ENCODE results near the gene TMEM63B.

Gene TMEM63B

DNA sequence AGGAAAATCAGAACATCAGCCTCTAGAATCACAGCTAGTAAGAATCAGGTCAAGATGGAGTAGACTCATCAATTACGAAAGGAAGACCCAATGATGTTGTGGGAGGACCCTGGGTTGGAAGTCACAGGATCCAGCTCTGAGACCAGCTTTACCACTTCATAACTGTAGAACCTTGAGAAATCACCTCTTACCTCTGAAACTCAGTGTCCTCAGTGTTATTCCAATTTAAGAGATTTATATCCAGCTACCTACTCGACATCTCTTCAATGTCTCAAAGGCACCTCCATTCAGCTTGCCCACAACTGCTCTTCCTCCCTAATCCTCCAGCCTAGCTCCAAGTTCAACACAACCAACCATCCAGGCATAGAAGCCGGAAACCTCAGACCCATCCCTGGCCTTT, 16.4 kb upstream of the TMEM63B start:
- Histone ChIP-seq H3K27me3 (ENCODE audit: insufficient read depth, low read length) (no peaks in the 10 kb centered on the region), H3K4me3 (ENCODE audit: low read length) (no peak overlapping the region), H3K9ac (ENCODE audit: low read depth, low read length) (no peak overlapping the region), H3K9me3 (ENCODE audit: insufficient read depth, low read depth, low read length) (no peaks in the 10 kb centered on the region), H3K36me3 (ENCODE audit: insufficient read depth, low read depth, low read length) (peaks cover 90% of the 10 kb centered on the region), H3K27ac (ENCODE audit: low read length) (no peak overlapping the region), H3K4me1 (ENCODE audit: insufficient read depth, low read length) (no peaks in the 10 kb centered on the region)

DNA sequence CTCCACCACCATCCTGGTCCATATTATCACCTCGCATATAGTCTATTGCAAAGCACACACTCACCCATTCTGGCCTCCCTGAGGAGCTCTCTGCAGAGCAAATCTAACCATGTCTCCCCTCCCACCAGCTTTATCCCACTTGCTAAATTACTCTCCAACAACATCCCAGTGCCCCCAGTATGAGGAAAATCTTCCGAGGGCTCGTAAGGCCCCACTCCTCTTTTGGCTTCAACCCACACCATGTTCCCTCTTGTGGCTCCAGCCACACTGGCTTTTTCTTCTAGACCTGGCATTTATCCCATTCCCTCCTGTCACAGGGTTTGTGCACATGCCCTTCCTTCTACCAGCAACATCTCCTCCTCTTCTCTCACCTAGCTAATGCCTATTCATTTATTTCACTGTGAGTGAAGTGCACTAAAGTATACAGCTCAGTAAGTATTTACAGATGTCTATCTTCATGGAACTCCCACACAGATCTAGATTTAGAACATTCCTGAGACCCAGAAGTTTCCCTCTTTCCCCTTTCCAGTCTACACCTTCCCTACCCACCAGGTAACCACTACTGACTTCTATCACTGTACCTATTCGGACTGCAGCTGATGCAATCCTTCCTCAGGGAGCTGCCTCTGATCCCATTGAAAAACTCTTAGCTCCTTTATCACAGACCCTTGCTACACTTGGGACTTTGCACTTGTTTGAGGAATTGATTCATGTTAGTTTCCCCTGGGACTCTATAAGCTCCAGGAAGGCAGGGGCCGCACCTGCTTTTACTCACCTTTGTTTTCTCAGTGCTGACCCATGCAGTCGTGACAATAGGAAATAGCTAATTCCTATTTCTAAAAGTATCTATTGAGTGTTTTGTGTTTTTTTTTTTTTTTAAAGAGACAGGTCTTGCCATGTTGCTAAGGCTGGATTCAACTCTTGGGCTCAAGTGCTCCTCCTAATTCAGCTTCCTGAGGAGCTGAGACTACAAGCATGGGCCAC, 15.6 kb upstream of the TMEM63B start:
- Histone ChIP-seq H3K4me1 (ENCODE audit: insufficient read depth, low read length) (no peaks in the 10 kb centered on the region), H3K36me3 (ENCODE audit: insufficient read depth, low read depth, low read length) (peaks cover 87% of the 10 kb centered on the region), H3K27me3 (ENCODE audit: insufficient read depth, low read length) (no peaks in the 10 kb centered on the region), H3K9me3 (ENCODE audit: insufficient read depth, low read depth, low read length) (no peaks in the 10 kb centered on the region), H3K4me3 (ENCODE audit: low read length) (no peak overlapping the region), H3K9ac (ENCODE audit: low read depth, low read length) (no peak overlapping the region), H3K27ac (ENCODE audit: low read length) (no peak overlapping the region)

DNA sequence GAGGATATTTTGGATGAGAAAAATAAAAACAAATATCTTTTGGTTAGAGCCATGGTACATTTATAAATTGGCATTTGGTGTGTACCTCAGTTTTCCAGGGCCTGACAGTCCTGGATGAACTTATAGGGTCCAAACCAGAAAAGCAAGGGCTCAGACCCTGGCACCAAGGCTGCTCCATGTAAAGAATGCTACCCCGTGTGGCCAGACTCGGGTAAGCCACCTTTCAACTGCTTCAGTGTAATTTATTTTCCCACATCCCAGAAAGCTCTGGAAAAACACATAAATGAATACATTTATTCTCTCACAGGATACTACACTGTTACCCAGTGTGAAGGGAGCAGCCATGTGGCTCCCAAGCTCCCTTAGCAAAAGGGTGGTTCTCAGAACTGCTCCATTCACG, 13.9 kb upstream of the TMEM63B start:
- Histone ChIP-seq H3K4me1 (ENCODE audit: insufficient read depth, low read length) (no peaks in the 10 kb centered on the region), H3K36me3 (ENCODE audit: insufficient read depth, low read depth, low read length) (peaks cover 75% of the 10 kb centered on the region), H3K9ac (ENCODE audit: low read depth, low read length) (no peak overlapping the region), H3K4me3 (ENCODE audit: low read length) (no peak overlapping the region), H3K27me3 (ENCODE audit: insufficient read depth, low read length) (no peaks in the 10 kb centered on the region), H3K9me3 (ENCODE audit: insufficient read depth, low read depth, low read length) (no peaks in the 10 kb centered on the region), H3K27ac (ENCODE audit: low read length) (no peak overlapping the region)

DNA sequence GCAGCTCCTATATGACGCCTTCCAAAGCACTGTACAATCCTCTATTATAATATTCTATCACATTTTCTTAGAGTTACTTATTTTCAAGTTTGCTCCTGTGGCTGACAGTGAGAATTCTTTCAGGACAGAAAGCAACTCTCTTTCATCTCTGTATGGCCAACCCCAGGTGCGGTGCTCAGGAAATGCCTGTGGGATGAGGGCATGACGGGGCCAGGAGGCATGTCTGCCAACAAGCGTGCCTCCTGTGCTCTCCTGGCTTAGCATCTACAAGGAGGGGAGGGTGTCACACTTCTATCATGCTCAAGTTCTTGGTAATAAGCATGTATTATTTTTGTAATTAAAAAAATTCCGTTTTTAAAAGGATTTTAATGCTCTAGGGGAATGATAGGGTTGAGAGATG, 11.5 kb upstream of the TMEM63B start:
- H3K4me1 ChIP-seq (ENCODE audit: insufficient read depth, low read length): peaks cover 3% of the 10 kb centered on the region
- H3K27ac ChIP-seq (ENCODE audit: low read length): no peak overlapping the region
- H3K36me3 ChIP-seq (ENCODE audit: insufficient read depth, low read depth, low read length): peaks cover 51% of the 10 kb centered on the region
- H3K27me3 ChIP-seq (ENCODE audit: insufficient read depth, low read length): no peaks in the 10 kb centered on the region
- H3K4me3 ChIP-seq (ENCODE audit: low read length): no peak overlapping the region
- no peaks in the 10 kb centered on the region for H3K9me3 ChIP-seq (ENCODE audit: insufficient read depth, low read depth, low read length)
- H3K9ac ChIP-seq (ENCODE audit: low read depth, low read length): no peak overlapping the region

DNA sequence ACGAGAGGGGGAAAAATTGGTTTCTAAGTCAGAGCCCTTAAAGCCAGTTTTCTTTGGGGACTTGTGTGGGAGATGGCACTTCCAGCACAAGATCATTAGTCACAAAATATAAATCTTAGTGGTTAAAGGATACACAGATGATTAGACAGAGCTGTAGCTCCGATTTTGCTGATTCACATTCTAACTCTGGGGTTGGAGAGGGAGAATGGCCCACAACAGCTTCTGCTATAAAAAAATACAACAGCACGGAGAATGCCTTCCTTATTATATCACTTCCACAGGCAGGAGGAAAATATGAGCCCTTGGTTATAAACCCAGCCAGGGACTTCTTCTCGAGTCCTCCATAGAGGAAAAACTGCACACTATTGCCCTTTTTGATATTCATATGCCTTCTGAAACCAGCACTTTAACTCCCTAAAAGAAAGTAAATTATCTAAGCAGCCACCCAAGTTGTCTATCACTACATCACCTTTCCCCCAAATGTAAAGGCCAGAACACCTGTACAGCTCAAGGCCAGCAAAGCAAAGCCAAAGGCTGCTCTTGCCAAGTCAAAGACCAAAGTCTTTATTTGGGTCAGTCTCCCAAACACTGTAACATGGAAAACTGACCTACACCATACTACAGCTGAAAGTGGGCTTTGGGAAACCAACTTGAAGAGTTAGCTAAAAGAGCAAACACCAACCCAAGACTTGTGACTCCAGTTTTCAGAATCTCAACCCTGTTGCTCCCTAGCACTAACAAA, 10.5 kb upstream of the TMEM63B start:
- peaks cover 41% of the 10 kb centered on the region for H3K36me3 ChIP-seq (ENCODE audit: insufficient read depth, low read depth, low read length)
- H3K27me3 ChIP-seq (ENCODE audit: insufficient read depth, low read length): no peaks in the 10 kb centered on the region
- no peaks in the 10 kb centered on the region for H3K9me3 ChIP-seq (ENCODE audit: insufficient read depth, low read depth, low read length)
- H3K27ac ChIP-seq (ENCODE audit: low read length): no peak overlapping the region
- H3K9ac ChIP-seq (ENCODE audit: low read depth, low read length): no peak overlapping the region
- no peak overlapping the region for H3K4me3 ChIP-seq (ENCODE audit: low read length)
- H3K4me1 ChIP-seq (ENCODE audit: insufficient read depth, low read length): peaks cover 8% of the 10 kb centered on the region

DNA sequence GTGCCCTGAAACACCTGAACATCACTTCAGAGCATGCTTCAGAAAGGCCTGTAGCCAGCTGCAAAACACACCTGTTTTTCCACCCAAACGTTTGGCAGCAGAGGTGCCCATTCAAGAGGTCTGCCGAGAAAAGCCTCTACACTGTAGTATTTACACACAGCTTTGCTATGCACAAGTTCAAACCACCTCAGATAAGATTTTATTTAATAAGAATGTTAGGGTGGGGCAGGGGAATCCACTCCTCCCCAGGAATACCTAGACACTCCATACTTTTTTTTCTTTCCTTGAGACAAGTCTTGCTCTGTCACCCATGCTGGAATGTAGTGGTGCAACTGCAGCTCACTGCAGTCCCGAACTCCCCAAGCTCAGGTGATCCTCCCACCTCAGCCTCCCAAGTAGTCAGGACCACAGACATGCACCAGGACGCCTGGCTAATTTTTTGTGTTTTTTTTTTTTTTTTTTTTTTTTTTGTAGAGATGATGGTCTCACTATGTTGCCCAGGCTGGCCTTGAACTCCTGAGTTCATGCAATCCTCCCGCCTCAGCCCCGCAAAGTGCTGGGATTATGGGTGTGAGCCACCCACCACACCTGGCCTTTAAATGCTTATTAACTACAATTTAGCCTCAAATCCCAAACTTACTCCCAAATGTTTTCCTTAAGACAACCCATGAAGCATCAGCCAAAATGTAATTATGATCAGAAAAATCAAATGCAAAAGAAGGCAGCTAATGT, 9.8 kb upstream of the TMEM63B start:
- H3K36me3 ChIP-seq (ENCODE audit: insufficient read depth, low read depth, low read length): peaks cover 34% of the 10 kb centered on the region
- no peak overlapping the region for H3K9ac ChIP-seq (ENCODE audit: low read depth, low read length)
- H3K4me1 ChIP-seq (ENCODE audit: insufficient read depth, low read length): peaks cover 8% of the 10 kb centered on the region
- no peak overlapping the region for H3K27ac ChIP-seq (ENCODE audit: low read length)
- no peak overlapping the region for H3K4me3 ChIP-seq (ENCODE audit: low read length)
- H3K27me3 ChIP-seq (ENCODE audit: insufficient read depth, low read length): no peaks in the 10 kb centered on the region
- no peaks in the 10 kb centered on the region for H3K9me3 ChIP-seq (ENCODE audit: insufficient read depth, low read depth, low read length)

DNA sequence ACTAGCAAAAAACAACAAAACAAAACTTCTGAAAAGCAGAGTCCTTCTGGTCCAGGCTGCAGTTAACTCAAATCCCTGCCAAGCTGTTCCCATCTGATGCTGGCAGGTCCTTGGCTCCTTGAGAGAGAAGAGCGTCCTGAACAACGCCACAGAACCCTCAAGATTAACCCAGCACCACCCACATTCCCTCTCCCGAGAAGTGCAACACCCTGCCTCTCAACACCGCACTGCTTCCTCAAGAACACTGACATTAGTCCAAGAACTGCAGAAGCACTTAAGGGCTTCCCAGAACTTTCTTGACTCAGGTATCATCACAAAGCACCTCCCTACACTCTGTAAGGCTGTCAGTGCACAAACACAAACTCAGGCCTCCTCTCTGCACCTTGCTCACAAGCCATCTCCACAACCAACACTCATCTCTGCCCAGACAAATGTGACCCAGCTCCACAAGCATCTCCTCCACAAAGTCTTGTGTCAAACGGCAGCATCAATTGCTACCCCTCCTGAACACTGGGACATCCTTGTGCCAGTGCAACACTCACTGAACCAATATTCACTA, 7.6 kb upstream of the TMEM63B start:
- Histone ChIP-seq H3K9ac (ENCODE audit: low read depth, low read length) (no peak overlapping the region), H3K9me3 (ENCODE audit: insufficient read depth, low read depth, low read length) (no peaks in the 10 kb centered on the region), H3K27me3 (ENCODE audit: insufficient read depth, low read length) (no peaks in the 10 kb centered on the region), H3K4me1 (ENCODE audit: insufficient read depth, low read length) (peaks cover 18% of the 10 kb centered on the region), H3K36me3 (ENCODE audit: insufficient read depth, low read depth, low read length) (peaks cover 23% of the 10 kb centered on the region), H3K4me3 (ENCODE audit: low read length) (no peak overlapping the region), H3K27ac (ENCODE audit: low read length) (no peak overlapping the region)

DNA sequence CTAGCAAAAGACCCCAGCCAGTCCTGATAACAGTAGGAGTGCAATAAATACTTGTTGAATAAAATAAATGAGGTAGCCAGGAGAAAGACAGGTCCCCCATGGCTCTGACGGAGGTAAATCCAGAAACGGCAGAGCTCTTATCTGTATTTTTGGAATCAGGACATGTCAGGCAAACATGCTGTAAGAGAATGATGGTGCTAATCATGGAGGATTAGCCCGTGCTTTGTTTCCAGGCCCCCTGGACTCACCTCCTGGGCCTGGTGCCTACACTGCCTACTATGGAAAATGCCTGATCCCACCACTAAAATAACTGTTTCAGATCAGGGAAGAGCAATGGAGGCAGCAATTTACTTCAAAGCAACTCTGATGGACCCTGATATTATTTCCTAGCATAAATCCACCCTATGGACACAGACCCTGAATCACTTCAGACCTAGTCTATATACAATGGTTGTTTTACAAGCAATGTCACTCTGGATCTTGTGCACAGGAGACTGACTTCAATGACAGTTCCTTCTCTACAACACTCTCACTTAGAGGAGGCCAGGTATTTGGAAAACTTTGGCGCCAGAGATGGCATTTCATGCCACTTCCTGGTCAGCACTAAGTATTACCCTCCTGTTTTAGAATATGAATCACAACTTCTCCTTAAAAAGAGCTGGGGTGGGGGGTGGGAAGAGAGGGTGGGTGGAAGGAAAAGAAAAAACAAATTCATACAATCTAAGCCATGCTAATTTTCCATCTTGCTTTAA, 6.5 kb upstream of the TMEM63B start:
- Histone ChIP-seq H3K9me3 (ENCODE audit: insufficient read depth, low read depth, low read length) (no peaks in the 10 kb centered on the region), H3K9ac (ENCODE audit: low read depth, low read length) (no peak overlapping the region), H3K36me3 (ENCODE audit: insufficient read depth, low read depth, low read length) (peaks cover 22% of the 10 kb centered on the region; the same call in 1 of the 2 replicates), H3K27me3 (ENCODE audit: insufficient read depth, low read length) (no peaks in the 10 kb centered on the region), H3K4me3 (ENCODE audit: low read length) (0 out of 2 replicates have a peak overlapping the region, but pooled peaks have one; percentile 8), H3K4me1 (ENCODE audit: insufficient read depth, low read length) (peaks cover 21% of the 10 kb centered on the region), H3K27ac (ENCODE audit: low read length) (no peak overlapping the region)

DNA sequence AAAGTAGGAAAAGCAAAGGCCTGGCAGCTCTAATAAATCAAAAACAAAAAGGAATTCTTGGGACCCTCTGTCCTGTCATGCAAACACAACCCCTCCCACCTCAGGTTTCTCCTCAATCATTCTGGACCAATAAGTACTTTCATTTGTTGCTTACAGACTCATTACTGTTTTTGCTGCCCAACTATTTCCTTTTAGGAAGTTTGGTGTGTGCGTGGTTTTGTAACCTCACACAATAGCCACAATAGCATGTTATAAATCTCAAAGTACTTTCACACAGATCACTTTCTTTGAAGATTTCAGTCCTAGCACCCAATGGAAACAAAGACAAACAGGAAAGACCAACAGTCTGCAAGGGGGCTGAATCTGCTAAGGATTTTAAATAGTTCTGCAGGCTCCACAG, 4.6 kb upstream of the TMEM63B start:
- H3K4me3 ChIP-seq (ENCODE audit: low read length): peak overlapping the region; percentile 23; the same call in 1 of the 2 replicates
- no peaks in the 10 kb centered on the region for H3K9me3 ChIP-seq (ENCODE audit: insufficient read depth, low read depth, low read length)
- no peak overlapping the region for H3K9ac ChIP-seq (ENCODE audit: low read depth, low read length)
- H3K27me3 ChIP-seq (ENCODE audit: insufficient read depth, low read length): no peaks in the 10 kb centered on the region
- H3K36me3 ChIP-seq (ENCODE audit: insufficient read depth, low read depth, low read length): peaks cover 17% of the 10 kb centered on the region; the same call in 1 of the 2 replicates
- H3K4me1 ChIP-seq (ENCODE audit: insufficient read depth, low read length): peaks cover 27% of the 10 kb centered on the region
- H3K27ac ChIP-seq (ENCODE audit: low read length): no peak overlapping the region

DNA sequence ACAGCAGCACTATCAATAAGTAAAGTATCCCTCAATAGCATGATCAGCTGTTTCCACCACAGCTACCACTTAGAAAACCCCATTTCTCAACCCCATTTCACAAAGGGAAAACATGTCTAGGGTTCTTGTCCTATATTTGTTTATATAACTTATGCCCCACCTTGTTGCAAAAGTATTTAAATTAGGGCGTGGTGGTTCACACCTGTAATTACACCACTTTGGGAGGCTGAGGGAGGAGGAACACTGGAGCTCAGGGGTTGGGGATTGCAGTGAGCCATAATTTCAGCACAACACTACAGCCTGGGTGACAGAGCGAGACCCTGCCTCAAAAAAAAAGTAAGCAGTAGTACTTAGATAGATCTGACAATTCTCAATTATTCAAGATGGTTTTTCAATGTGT, 3.8 kb upstream of the TMEM63B start:
- H3K36me3 ChIP-seq (ENCODE audit: insufficient read depth, low read depth, low read length): peaks cover 17% of the 10 kb centered on the region; the same call in 1 of the 2 replicates
- H3K9me3 ChIP-seq (ENCODE audit: insufficient read depth, low read depth, low read length): no peaks in the 10 kb centered on the region
- H3K27me3 ChIP-seq (ENCODE audit: insufficient read depth, low read length): 0 out of 2 replicates have a peak, but pooled peaks cover 4% of the 10 kb centered on the region
- H3K4me3 ChIP-seq (ENCODE audit: low read length): no peak overlapping the region
- H3K9ac ChIP-seq (ENCODE audit: low read depth, low read length): no peak overlapping the region
- peaks cover 27% of the 10 kb centered on the region for H3K4me1 ChIP-seq (ENCODE audit: insufficient read depth, low read length)
- H3K27ac ChIP-seq (ENCODE audit: low read length): no peak overlapping the region
